AG04450 (cell line): ENCODE measurements around the gene CCDC63. TPM values are rescaled to one million over a fixed set of nuclear protein-coding genes. Genes with fewer than 3 reads are reported as not detected.

Experiments used
- CTCF ChIA-PET: fragments of 300-600, 350-600 bp; formaldehyde crosslinking; extraction: SDS; loops from one replicate; lab custom pipeline; 2022; ENCODE audit warnings: antibody characterized with exemption, inconsistent platforms; lab: Charles Lee
- POLR2A ChIA-PET: fragments of 350-600 bp; formaldehyde crosslinking; extraction: SDS; loops from one replicate; lab custom pipeline; 2021; ENCODE audit warnings: antibody characterized with exemption, inconsistent platforms; lab: Yijun Ruan, JAX
- DNase-seq: peaks from one replicate; pipeline ENCODE4 v3.0.0-alpha.2; 2011; ENCODE audit warnings: low read depth, low spot score
- H3K27ac ChIP-seq: one replicate; pipeline ENCODE4 v1.5.1; 2012; ENCODE audit warnings: low read depth, low read length, control low read depth
- H3K27me3 ChIP-seq: one replicate; pipeline ENCODE4 v1.6.0; 2012; ENCODE audit warnings: low read length; ENCODE audit not compliant: control insufficient read depth, insufficient read depth
- H3K4me3 ChIP-seq: 2 replicates; pipeline ENCODE4 v1.5.1; 2011; ENCODE audit warnings: mild to moderate bottlenecking, low read depth, low read length, control low read depth
- H3K9me3 ChIP-seq: 2 replicates; pipeline ENCODE4 v1.5.1; 2012; ENCODE audit warnings: low read length; ENCODE audit not compliant: control insufficient read depth, insufficient read depth
- polyA plus RNA-seq: library from polyadenylated mRNA; depleted of rRNA; stranded (reverse); fragments of >200 nt; gene quantifications from 2 replicates; pipeline ENCODE4 v1.2.3, GENCODE V29; 2011
- TF ChIP-seq, protein P1 (sequence below): IDR thresholded peaks from 2 replicates; pipeline ENCODE4 v1.5.1; 2011; ENCODE audit warnings: low read depth, low read length, control low read depth, inconsistent platforms

Gene CCDC63
- polyA plus RNA-seq, 1 experiment = not detected

DNA sequence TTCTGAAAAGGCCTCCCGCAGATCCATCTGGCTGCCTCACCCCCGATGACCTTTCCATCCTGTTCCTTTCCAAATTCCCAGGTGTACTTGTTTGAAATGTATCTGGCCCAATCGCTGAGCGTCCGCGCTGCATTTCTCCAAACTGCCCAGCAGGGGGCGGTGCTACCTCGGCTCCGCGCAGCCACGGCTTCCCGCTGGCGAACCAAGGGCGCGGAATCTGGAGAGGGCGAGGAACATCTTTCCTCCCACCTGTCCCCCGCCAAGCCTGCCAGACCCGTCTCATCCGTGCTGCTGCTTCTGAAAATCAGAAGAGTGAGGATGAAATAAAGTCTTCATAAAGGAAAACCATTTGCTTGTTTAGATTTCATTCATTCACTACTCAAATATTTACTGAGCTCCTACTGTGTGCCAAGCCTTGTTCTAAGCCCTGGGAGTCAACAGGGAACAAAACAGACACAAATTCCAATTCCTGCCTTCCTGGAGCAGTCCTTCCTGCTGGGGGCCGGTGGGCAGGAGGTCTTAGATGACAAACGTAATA, 90.4 kb downstream of the CCDC63 start:
- no peaks in the 10 kb centered on the region; the same call in 1 of the 2 replicates for H3K9me3 ChIP-seq
- H3K4me3 ChIP-seq = no peak overlapping the region
- ChIA-PET POLR2A (no interaction called here), CTCF (interaction anchor here (0.6 to 3.0 kb wide), 10 partner anchors 9 to 511 kb away, joined by 3 to 26 read pairs (median 6); no protein-coding TSS in a partner anchor)
- no peak overlapping the region for H3K27ac ChIP-seq
- DNase-seq = no peak
- no peaks in the 10 kb centered on the region for H3K27me3 ChIP-seq
- TF ChIP-seq, protein P1, sequence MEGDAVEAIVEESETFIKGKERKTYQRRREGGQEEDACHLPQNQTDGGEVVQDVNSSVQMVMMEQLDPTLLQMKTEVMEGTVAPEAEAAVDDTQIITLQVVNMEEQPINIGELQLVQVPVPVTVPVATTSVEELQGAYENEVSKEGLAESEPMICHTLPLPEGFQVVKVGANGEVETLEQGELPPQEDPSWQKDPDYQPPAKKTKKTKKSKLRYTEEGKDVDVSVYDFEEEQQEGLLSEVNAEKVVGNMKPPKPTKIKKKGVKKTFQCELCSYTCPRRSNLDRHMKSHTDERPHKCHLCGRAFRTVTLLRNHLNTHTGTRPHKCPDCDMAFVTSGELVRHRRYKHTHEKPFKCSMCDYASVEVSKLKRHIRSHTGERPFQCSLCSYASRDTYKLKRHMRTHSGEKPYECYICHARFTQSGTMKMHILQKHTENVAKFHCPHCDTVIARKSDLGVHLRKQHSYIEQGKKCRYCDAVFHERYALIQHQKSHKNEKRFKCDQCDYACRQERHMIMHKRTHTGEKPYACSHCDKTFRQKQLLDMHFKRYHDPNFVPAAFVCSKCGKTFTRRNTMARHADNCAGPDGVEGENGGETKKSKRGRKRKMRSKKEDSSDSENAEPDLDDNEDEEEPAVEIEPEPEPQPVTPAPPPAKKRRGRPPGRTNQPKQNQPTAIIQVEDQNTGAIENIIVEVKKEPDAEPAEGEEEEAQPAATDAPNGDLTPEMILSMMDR = peak; percentile 85

DNA sequence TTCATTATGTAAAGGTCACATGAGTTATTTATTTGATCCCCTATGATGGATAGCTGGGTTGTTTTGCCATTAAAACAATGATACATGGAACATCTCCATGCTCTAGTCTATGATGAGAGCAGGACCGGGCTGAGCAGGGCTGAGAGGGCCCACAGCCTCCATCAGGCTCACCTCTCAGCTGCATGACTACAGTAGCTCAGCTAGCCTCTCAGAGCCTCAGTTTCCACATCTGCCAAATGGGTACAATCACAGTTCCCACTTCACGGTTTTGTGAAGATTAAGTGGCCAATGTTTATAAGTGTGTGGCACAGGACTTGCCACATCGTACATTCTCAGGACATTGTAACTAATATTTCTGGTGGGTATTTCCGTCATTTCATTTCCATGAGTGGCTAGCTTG, 93.5 kb downstream of the CCDC63 start:
- POLR2A ChIA-PET = no interaction called here
- TF ChIP-seq, protein P1 = no peak

DNA sequence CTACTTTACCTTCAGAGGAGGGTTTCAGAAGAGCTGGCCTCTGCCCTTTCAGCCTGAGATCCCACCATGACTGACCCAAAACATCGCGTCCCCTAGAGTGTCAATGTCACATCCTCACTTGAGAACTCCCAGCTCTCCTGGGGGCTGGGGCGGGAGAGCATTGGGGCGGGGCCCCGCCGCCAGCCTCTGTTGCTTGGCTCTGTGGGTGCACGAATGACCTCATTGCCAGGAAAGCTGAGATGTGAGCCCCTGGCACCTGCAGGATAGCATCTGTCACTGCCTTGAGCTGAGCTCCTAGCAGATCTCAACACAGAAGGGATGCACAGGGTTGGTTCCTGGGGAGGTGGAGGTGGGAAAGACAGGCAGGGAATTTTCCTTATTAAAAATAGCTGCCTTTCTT, 94.1 kb downstream of the CCDC63 start:
- H3K9me3 ChIP-seq = no peaks in the 10 kb centered on the region; the same call in 1 of the 2 replicates
- no peak overlapping the region for H3K27ac ChIP-seq
- DNase-seq = no peak
- no peaks in the 10 kb centered on the region for H3K27me3 ChIP-seq
- ChIA-PET POLR2A (interaction anchor here (0.6 kb wide), 1 partner anchor 12 kb away, joined by 3 read pairs; no protein-coding TSS in a partner anchor), CTCF (no interaction called here)
- no peak overlapping the region for H3K4me3 ChIP-seq
- TF ChIP-seq, protein P1 = no peak

More for the DNA sequence above, 93.5 kb downstream of the CCDC63 start:
- Histone ChIP-seq H3K27me3 (no peaks in the 10 kb centered on the region), H3K4me3 (no peak overlapping the region), H3K27ac (no peak overlapping the region), H3K9me3 (no peaks in the 10 kb centered on the region; the same call in 1 of the 2 replicates)
- CTCF ChIA-PET = no interaction called here
- no peak for DNase-seq

DNA sequence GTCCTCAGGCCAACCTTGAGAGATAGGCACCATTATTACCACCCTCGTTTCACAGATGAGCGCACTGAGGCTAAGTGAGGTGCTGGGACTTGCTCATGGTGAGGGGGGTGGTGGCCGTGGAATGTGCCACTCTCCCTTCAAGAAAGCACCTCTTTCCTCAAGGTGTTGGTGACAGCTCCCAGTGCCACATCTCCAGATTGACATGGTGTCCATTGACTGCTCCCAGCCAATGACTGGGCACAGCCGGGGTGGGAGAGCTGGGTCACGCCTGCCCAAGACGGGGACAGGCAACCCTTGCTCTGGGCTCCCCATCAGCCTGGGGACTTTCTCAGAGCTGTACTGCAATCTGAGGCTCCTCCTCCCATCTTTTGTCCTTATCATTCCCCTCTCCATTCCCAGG, 94.6 kb downstream of the CCDC63 start:
- TF ChIP-seq, protein P1 = no peak
- H3K4me3 ChIP-seq = no peak overlapping the region
- DNase-seq = no peak
- no peaks in the 10 kb centered on the region; the same call in 1 of the 2 replicates for H3K9me3 ChIP-seq
- H3K27me3 ChIP-seq = no peaks in the 10 kb centered on the region
- CTCF ChIA-PET = interaction anchor here (0.6 kb wide), 1 partner anchor 1201 kb away, joined by 3 read pairs; no protein-coding TSS in a partner anchor
- no peak overlapping the region for H3K27ac ChIP-seq
- POLR2A ChIA-PET = interaction anchor here (0.5 to 0.6 kb wide), 2 partner anchors 12 to 713 kb away, joined by 3 read pairs; no protein-coding TSS in a partner anchor

DNA sequence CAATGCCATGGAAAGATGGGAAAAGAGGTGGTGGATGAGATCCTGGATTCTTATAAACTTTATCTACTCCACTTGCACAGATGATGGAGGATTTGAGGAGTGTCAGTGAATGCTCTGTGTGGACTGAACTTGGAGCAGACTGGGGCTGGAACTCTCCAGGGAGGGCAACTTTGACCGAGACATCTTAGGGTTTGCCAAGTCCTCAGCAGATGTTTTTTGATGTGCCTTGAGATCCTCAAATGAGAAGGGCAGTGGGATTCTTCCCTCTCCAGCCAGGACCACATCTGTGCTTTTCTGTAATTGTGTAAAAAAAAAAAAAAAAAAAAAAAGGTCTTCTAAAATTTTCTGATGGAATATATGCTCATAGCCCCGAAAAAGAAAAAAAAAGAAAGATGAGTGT, 96.6 kb downstream of the CCDC63 start:
- no peak overlapping the region for H3K27ac ChIP-seq
- CTCF ChIA-PET = no interaction called here
- no peaks in the 10 kb centered on the region; the same call in 1 of the 2 replicates for H3K9me3 ChIP-seq
- TF ChIP-seq, protein P1 = no peak
- no peak for DNase-seq
- H3K27me3 ChIP-seq = no peaks in the 10 kb centered on the region
- POLR2A ChIA-PET = no interaction called here
- no peak overlapping the region for H3K4me3 ChIP-seq
